Suprapubic skin (tissue), 4 donors: Measurements from ENCODE around the gene FOXQ1.

Experiments used
- EP300 ChIP-seq: sonication (generic); formaldehyde crosslinking; IDR thresholded peaks from one replicate; pipeline ENCODE4 v1.6.1; 2017; ENCODE audit warnings: antibody characterized with exemption
- POLR2A ChIP-seq, 2 donors: fragments of 450-650 bp; IDR thresholded peaks; one replicate each; pipeline ENCODE4 v1.6.1; 2017; ENCODE audit warnings: antibody characterized with exemption in 2 of 2, mild to moderate bottlenecking in 2 of 2, moderate library complexity in 2 of 2
- POLR2AphosphoS5 ChIP-seq, 3 donors: sonication (generic); formaldehyde crosslinking; IDR thresholded peaks; one replicate each; pipeline ENCODE4 v1.6.1; 2017; ENCODE audit warnings: antibody characterized with exemption in 3 of 3
- TF ChIP-seq, protein P1 (sequence below), 2 donors: fragments of 200-600 bp in 1 of 2; fragments of 450-650 bp in 1 of 2; sonication (generic) in 1 of 2; IDR thresholded peaks; one replicate each; pipeline ENCODE4 v1.5.1; 2016 to 2019; ENCODE audit warnings: antibody characterized with exemption in 2 of 2, mild to moderate bottlenecking in 1 of 2, moderate library complexity in 1 of 2

DNA sequence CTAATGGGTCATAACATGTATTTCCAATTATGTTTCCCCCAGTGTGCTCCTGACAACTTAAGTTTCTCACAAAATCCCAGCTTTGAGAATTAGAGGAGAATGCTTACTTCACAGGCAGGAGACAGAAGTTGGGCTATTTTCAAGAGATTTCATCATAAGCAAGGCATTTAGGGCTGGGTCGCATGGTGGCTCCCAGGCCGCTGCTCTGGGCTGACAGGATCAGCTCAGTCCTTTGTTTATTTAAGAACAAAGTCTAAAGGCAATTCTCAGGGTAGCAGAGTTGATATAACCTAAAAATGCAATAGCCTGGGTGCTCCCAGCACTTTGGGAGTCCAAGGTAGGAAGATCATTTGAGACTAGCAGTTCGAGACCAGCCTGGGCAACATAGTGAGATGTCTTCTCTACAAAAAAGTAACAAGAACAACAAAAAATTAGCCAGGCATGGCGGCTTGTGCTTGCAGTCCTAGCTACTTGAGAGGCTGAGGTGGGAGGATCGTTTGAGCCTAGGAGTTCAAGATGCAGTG is 10.9 kb downstream of the FOXQ1 start:
- TF ChIP-seq, protein P1, sequence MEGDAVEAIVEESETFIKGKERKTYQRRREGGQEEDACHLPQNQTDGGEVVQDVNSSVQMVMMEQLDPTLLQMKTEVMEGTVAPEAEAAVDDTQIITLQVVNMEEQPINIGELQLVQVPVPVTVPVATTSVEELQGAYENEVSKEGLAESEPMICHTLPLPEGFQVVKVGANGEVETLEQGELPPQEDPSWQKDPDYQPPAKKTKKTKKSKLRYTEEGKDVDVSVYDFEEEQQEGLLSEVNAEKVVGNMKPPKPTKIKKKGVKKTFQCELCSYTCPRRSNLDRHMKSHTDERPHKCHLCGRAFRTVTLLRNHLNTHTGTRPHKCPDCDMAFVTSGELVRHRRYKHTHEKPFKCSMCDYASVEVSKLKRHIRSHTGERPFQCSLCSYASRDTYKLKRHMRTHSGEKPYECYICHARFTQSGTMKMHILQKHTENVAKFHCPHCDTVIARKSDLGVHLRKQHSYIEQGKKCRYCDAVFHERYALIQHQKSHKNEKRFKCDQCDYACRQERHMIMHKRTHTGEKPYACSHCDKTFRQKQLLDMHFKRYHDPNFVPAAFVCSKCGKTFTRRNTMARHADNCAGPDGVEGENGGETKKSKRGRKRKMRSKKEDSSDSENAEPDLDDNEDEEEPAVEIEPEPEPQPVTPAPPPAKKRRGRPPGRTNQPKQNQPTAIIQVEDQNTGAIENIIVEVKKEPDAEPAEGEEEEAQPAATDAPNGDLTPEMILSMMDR (IDR thresholded peaks at IDR 0.05) = no peak
- TF ChIP-seq EP300 (no peak), POLR2A (IDR thresholded peaks at IDR 0.05) (no peak), POLR2AphosphoS5 (IDR thresholded peaks at IDR 0.05) (no peak)
